Measurements from ENCODE around the gene HTR2C. TPM values are rescaled to one million over a fixed set of nuclear protein-coding genes. Genes with fewer than 3 reads are reported as not detected.

The HTR2C gene
- total RNA-seq, 1 donor from 2014 or later = 1.7 TPM

DNA sequence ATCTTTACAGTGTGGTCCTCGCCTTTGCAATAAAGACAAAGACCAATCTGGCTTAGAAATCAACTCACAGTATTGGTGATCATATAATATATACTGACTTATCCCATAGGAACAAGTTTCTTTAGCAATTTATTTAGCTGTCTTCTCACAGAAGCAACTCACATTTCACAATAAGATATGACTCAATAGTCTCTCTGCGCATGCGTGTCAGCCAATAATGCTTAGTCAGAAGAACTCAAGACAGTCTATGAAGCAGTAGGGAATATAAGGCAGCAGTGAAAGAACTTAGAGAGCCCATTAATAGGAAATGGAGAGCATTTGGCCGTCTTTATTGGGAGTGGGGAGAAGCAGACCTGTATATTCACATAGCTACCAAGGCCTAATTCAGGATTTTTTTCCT, 216.8 kb downstream of the HTR2C start:
- Histone ChIP-seq H3K4me1 (no peaks in the 10 kb centered on the region), H3K27me3 (no peaks in the 10 kb centered on the region), H3K4me3 (no peak overlapping the region), H3K9me3 (no peaks in the 10 kb centered on the region), H3K36me3 (no peaks in the 10 kb centered on the region), H3K27ac (no peak overlapping the region)
- intact Hi-C loops (cut with DNase I) = no loop called here
- no peak for DNase-seq (ENCODE audit: extremely low spot score in 2 of 2)
- TF ChIP-seq, protein P1, sequence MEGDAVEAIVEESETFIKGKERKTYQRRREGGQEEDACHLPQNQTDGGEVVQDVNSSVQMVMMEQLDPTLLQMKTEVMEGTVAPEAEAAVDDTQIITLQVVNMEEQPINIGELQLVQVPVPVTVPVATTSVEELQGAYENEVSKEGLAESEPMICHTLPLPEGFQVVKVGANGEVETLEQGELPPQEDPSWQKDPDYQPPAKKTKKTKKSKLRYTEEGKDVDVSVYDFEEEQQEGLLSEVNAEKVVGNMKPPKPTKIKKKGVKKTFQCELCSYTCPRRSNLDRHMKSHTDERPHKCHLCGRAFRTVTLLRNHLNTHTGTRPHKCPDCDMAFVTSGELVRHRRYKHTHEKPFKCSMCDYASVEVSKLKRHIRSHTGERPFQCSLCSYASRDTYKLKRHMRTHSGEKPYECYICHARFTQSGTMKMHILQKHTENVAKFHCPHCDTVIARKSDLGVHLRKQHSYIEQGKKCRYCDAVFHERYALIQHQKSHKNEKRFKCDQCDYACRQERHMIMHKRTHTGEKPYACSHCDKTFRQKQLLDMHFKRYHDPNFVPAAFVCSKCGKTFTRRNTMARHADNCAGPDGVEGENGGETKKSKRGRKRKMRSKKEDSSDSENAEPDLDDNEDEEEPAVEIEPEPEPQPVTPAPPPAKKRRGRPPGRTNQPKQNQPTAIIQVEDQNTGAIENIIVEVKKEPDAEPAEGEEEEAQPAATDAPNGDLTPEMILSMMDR (IDR thresholded peaks at IDR 0.05) = no peak
- TF ChIP-seq POLR2A (IDR thresholded peaks at IDR 0.05) (no peak), POLR2AphosphoS5 (IDR thresholded peaks at IDR 0.05; ENCODE audit: insufficient read depth in 1 of 2, low read depth in 1 of 2) (no peak)

- Histone ChIP-seq H3K4me1 (no peaks in the 10 kb centered on the region), H3K27me3 (no peaks in the 10 kb centered on the region), H3K9me3 (no peaks in the 10 kb centered on the region), H3K36me3 (no peaks in the 10 kb centered on the region), H3K4me3 (no peak overlapping the region), H3K27ac (no peak overlapping the region)
- TF ChIP-seq, protein P1 (IDR thresholded peaks at IDR 0.05) = no peak
- no peak for TF ChIP-seq POLR2A (IDR thresholded peaks at IDR 0.05)
- TF ChIP-seq POLR2AphosphoS5 (IDR thresholded peaks at IDR 0.05; ENCODE audit: insufficient read depth in 1 of 2, low read depth in 1 of 2) = no peak
- DNase-seq (ENCODE audit: extremely low spot score in 2 of 2) = no peak
- intact Hi-C loops (cut with DNase I) = no loop called here
Measured at GRCh38 chrX:114819509-114819908, 235.6 kb downstream of the HTR2C start.

- Histone ChIP-seq H3K36me3 (no peaks in the 10 kb centered on the region), H3K4me1 (no peaks in the 10 kb centered on the region), H3K4me3 (no peak overlapping the region), H3K27me3 (no peaks in the 10 kb centered on the region), H3K9me3 (no peaks in the 10 kb centered on the region), H3K27ac (no peak overlapping the region)
- intact Hi-C loops (cut with DNase I) = no loop called here
- TF ChIP-seq POLR2A (IDR thresholded peaks at IDR 0.05) (no peak), POLR2AphosphoS5 (IDR thresholded peaks at IDR 0.05; ENCODE audit: insufficient read depth in 1 of 2, low read depth in 1 of 2) (no peak)
- TF ChIP-seq, protein P1 (IDR thresholded peaks at IDR 0.05) = no peak
- no peak for DNase-seq (ENCODE audit: extremely low spot score in 2 of 2)
Measured at GRCh38 chrX:114841051-114841450, 257.2 kb downstream of the HTR2C start.

GRCh38 chrX:114842181-114842580, 258.3 kb downstream of the HTR2C start:
- Histone ChIP-seq H3K27ac (no peak overlapping the region), H3K9me3 (no peaks in the 10 kb centered on the region), H3K27me3 (no peaks in the 10 kb centered on the region), H3K36me3 (no peaks in the 10 kb centered on the region), H3K4me3 (no peak overlapping the region), H3K4me1 (no peaks in the 10 kb centered on the region)
- DNase-seq (ENCODE audit: extremely low spot score in 2 of 2) = no peak
- TF ChIP-seq, protein P1 (IDR thresholded peaks at IDR 0.05) = no peak
- TF ChIP-seq POLR2A (IDR thresholded peaks at IDR 0.05) (no peak), POLR2AphosphoS5 (IDR thresholded peaks at IDR 0.05; ENCODE audit: insufficient read depth in 1 of 2, low read depth in 1 of 2) (no peak)
- intact Hi-C loops (cut with DNase I) = no loop called here

- Histone ChIP-seq H3K4me3 (no peak overlapping the region), H3K9me3 (no peaks in the 10 kb centered on the region), H3K27ac (no peak overlapping the region), H3K36me3 (no peaks in the 10 kb centered on the region), H3K27me3 (no peaks in the 10 kb centered on the region), H3K4me1 (no peaks in the 10 kb centered on the region)
- no peak for DNase-seq (ENCODE audit: extremely low spot score in 2 of 2)
- TF ChIP-seq POLR2A (IDR thresholded peaks at IDR 0.05) (no peak), POLR2AphosphoS5 (IDR thresholded peaks at IDR 0.05; ENCODE audit: insufficient read depth in 1 of 2, low read depth in 1 of 2) (no peak)
- TF ChIP-seq, protein P1 (IDR thresholded peaks at IDR 0.05) = no peak
- intact Hi-C loops (cut with DNase I) = no loop called here
Measured at GRCh38 chrX:114889481-114889880, 305.6 kb downstream of the HTR2C start.

Data from vagina (tissue), 2 donors.